ENCODE measurements around the gene MEGF11.
"Not testable (repeated sequence)": the region's sequence is repeated elsewhere in the genome, so short reads cannot be mapped to it uniquely, and the experiment has no call there.

The MEGF11 gene

DNA sequence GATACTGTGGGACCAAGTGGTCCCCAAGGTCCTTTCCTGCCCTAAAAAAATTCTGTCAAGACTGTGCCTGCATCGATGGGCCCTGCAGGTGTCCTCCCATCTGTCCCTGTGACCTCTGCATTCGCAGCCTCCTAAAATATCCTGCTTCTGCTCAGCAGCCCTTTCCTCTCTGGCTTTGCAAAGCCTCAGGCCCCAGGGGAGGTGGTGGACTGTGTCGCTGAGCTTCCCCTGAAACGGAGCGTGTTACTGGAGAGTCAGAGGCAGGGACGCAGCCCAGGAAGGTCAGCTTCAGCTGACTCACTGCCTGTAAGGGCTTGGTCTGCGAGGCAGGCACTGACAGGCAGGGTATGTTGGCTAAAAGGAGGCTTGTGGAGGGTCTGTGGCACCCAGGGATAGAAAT lies 274.2 kb downstream of the MEGF11 start:
- Histone ChIP-seq H3K9ac (ENCODE audit: low read depth, low read length) (no peak overlapping the region), H3K4me1 (ENCODE audit: control insufficient read depth, insufficient read depth, low read length) (no peaks in the 10 kb centered on the region), H3K4me3 (ENCODE audit: low read length) (no peak overlapping the region), H3K4me2 (ENCODE audit: low read length) (no peak overlapping the region), H3K36me3 (ENCODE audit: insufficient read depth, low read length) (no peaks in the 10 kb centered on the region), H3K9me3 (replicated peaks; ENCODE audit: low read length) (no peaks in the 10 kb centered on the region), H3K27me3 (ENCODE audit: control insufficient read depth, insufficient read depth, low read length) (peaks cover 52% of the 10 kb centered on the region)

DNA sequence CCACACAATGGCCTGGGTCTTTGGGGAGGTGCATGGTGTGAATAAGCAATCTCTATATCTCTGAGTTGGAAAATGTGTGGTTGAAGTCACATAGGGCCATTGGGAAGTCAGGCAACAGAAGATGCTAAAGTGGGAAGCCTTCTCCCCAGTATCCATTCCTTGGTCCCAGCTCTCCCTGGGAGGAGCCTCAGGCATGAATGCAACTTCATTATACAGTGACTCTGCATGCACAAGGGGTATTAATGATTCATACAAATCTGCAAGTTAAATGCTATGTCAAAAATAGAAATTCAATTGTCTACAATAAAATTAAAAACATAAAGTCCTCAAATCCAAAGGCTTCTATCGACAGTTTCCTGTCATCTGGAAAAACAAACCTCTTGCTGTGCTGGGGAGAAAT lies 275.4 kb downstream of the MEGF11 start:
- Histone ChIP-seq H3K27me3 (ENCODE audit: control insufficient read depth, insufficient read depth, low read length) (peaks cover 52% of the 10 kb centered on the region), H3K4me2 (ENCODE audit: low read length) (no peak overlapping the region)

DNA sequence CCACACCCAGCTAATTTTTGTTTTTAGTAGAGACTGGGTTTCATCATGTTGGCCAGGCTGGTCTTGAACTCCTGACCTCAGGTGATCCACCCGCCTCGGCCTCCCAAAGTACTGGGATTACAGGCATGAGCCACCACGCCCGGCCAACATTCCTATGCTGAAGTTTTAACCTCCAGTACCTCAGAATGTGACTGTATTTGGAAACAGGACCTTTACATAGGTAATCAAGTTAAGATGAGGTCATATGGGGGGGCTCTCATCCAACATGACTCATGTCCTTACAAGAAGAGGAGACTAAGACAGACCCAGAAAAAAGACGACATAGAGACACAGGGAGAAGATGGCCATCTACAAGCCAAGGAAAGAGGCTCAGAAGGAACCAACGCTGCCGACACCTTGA lies 277.4 kb downstream of the MEGF11 start:
- not testable (repeated sequence) for H3K4me1 ChIP-seq (ENCODE audit: control insufficient read depth, insufficient read depth, low read length); H3K9ac ChIP-seq (ENCODE audit: low read depth, low read length); H3K9me3 ChIP-seq (replicated peaks; ENCODE audit: low read length); H3K4me3 ChIP-seq (ENCODE audit: low read length); H3K36me3 ChIP-seq (ENCODE audit: insufficient read depth, low read length); H3K4me2 ChIP-seq (ENCODE audit: low read length)
- peaks cover 51% of the 10 kb centered on the region for H3K27me3 ChIP-seq (ENCODE audit: control insufficient read depth, insufficient read depth, low read length)

More for the DNA sequence above, 275.4 kb downstream of the MEGF11 start:
- Histone ChIP-seq H3K4me1 (ENCODE audit: control insufficient read depth, insufficient read depth, low read length) (no peaks in the 10 kb centered on the region), H3K4me3 (ENCODE audit: low read length) (no peak overlapping the region), H3K36me3 (ENCODE audit: insufficient read depth, low read length) (no peaks in the 10 kb centered on the region), H3K9ac (ENCODE audit: low read depth, low read length) (no peak overlapping the region), H3K9me3 (replicated peaks; ENCODE audit: low read length) (no peaks in the 10 kb centered on the region)

DNA sequence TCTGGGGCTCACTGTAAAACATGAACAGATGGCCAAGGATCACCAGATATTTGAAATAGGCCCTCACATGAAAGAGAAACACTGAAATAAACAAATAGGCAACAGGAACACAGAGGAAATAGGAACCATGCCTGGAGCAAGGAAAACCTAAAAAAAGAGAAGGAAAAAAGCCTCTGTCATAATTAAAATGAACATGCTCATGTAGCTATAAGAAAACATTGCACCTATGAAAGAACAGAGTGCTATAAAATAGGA lies 281.9 kb downstream of the MEGF11 start:
- Histone ChIP-seq H3K4me3 (ENCODE audit: low read length) (no peak overlapping the region), H3K4me2 (ENCODE audit: low read length) (no peak overlapping the region), H3K9ac (ENCODE audit: low read depth, low read length) (no peak overlapping the region), H3K36me3 (ENCODE audit: insufficient read depth, low read length) (no peaks in the 10 kb centered on the region), H3K4me1 (ENCODE audit: control insufficient read depth, insufficient read depth, low read length) (no peaks in the 10 kb centered on the region), H3K27me3 (ENCODE audit: control insufficient read depth, insufficient read depth, low read length) (peaks cover 71% of the 10 kb centered on the region), H3K9me3 (replicated peaks; ENCODE audit: low read length) (no peaks in the 10 kb centered on the region)

DNA sequence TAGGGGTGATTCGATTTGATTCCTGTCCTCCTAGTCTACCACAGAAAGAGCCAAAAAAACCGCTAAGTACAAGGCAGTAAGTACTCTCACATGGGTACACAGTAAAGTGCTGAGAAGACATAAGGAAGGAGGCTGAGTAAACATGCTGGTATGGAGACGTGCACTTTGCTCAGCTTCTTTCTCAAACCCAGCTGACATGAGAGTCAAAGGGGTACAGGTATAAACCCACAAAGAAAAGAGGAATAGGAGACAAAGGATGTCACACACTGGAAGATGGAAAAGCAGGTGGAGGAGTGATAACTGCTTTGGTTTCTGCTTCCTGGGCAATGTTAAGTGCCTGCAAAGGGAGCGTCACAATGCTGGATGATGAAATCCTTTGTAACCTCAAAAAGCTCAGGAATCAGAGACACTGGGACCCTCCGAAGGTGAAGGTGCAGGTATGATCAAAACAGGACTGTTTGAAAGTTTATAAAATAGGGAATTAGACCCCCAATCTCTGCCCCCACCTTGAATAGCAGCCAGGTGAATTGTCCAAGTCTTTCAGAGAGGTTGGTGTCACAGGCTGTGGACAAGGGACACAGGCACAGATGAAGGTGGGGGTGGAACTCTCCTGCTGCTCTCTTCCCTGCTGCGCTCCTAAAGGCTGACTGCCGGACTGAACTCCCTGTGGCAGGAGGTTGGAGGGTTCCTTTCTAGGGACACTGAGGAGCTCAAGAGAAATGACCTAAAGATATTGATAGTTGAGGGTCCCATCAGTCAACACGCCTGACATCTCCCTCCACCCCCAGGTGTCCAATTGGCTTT lies 282.4 kb downstream of the MEGF11 start:
- no peaks in the 10 kb centered on the region for H3K9me3 ChIP-seq (replicated peaks; ENCODE audit: low read length)
- H3K27me3 ChIP-seq (ENCODE audit: control insufficient read depth, insufficient read depth, low read length), result peaks cover 76% of the 10 kb centered on the region
- no peak overlapping the region for H3K4me2 ChIP-seq (ENCODE audit: low read length)
- H3K4me3 ChIP-seq (ENCODE audit: low read length), result no peak overlapping the region
- H3K4me1 ChIP-seq (ENCODE audit: control insufficient read depth, insufficient read depth, low read length), result no peaks in the 10 kb centered on the region
- H3K36me3 ChIP-seq (ENCODE audit: insufficient read depth, low read length), result no peaks in the 10 kb centered on the region
- H3K9ac ChIP-seq (ENCODE audit: low read depth, low read length), result no peak overlapping the region

DNA sequence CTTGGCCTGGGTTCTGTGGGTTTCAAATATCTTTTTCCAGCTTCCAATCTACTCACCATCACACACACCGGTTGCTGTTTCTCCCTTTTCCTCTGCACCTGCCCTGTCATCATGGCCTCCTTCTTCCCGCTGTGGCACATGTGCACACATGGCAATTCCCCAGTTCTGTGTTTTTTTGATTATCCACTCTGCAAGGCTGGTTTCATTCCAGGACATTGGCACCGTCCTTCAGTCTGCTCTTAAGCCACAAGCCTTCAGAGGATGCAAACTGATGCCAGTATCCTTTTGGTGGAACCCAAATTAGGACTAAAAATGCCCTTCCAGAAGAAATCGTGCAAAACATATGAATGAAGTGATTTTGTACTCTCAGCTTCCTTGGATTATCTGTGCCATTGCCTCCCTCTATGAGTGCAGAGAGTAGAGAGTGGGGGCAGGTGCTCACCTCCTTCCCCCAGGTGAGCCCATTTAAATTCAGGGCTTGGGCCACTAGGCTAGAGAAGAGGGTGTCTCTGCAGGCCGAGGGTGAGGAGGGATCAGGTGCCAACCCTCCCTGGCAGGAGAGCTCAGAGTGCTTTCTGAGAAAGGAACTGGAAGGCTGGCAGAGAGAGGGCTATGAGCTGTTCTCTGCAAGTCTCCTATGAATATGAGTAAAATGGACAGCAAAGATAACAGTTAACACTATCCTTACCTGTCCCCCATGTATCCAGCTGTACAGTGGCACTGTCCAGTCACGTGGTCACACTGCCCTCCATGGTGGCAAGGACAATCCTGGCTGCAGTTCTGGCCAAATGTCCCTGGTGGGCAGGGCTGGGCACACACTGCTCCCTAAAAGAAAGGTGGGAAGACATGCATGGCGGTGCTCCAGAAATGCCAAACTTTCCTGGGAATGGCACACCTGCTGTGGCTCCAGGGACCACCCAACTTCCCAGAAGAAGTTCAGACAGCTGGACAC lies 283.4 kb downstream of the MEGF11 start:
- H3K9me3 ChIP-seq (replicated peaks; ENCODE audit: low read length), result no peaks in the 10 kb centered on the region
- H3K4me1 ChIP-seq (ENCODE audit: control insufficient read depth, insufficient read depth, low read length), result no peaks in the 10 kb centered on the region
- peaks cover 73% of the 10 kb centered on the region for H3K27me3 ChIP-seq (ENCODE audit: control insufficient read depth, insufficient read depth, low read length)
- H3K4me3 ChIP-seq (ENCODE audit: low read length), result no peak overlapping the region
- H3K4me2 ChIP-seq (ENCODE audit: low read length), result no peak overlapping the region
- H3K9ac ChIP-seq (ENCODE audit: low read depth, low read length), result no peak overlapping the region
- H3K36me3 ChIP-seq (ENCODE audit: insufficient read depth, low read length), result no peaks in the 10 kb centered on the region

DNA sequence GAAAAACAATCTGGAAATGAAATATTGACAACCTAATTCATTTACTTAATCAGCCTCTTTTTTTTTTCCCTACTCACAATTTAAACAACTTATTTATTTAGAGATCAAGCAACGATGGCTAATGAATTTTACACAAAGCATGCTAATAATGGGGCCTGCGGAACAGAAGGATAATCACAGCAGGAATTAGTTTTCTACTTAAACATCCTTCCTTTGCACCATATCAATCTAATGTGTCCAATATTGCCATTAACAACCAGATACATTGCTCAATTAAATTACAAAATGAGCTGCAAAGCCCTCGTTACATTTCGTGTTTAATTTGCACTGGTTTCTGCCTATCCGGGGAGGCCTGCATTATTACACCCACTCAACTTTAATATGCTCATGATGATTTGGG lies 285.0 kb downstream of the MEGF11 start:
- Histone ChIP-seq H3K9ac (ENCODE audit: low read depth, low read length) (no peak overlapping the region), H3K27me3 (ENCODE audit: control insufficient read depth, insufficient read depth, low read length) (peaks cover 78% of the 10 kb centered on the region)

DNA sequence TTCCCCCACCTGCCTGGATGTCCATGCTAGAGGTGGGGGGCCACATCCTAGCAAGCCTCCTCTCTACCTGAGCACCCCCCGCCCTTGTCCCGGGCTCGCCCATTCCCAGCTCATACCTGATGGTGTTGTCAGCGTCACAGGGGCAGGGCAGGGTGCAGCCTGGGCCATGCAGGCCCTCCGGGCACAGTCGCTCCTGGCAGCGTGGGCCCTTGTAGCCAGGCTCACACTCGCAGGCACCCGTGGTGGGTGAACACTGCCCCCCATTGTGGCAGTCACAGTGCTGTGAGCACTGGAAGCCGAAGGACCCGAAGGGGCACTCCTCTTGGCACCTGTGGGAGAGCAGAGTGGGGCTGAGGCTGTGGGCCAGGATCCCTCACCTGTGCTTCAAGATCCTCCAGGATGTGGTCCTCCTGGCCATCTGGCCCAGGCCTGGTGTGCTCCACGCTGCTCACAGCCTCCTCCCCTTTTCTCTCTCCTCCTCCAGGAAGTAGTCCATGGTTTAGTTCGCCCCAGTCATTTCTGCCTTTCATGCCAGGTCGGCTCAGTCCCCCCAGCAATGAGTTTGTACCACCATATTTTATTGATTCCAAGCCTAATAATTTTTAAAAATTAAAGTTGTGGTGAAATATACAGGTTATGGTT lies 288.6 kb downstream of the MEGF11 start:
- H3K4me3 ChIP-seq (ENCODE audit: low read length), result no peak overlapping the region
- no peak overlapping the region for H3K4me2 ChIP-seq (ENCODE audit: low read length)
- H3K4me1 ChIP-seq (ENCODE audit: control insufficient read depth, insufficient read depth, low read length), result no peaks in the 10 kb centered on the region
- H3K9me3 ChIP-seq (replicated peaks; ENCODE audit: low read length), result no peaks in the 10 kb centered on the region
- H3K27me3 ChIP-seq (ENCODE audit: control insufficient read depth, insufficient read depth, low read length), result peaks cover 80% of the 10 kb centered on the region
- no peak overlapping the region for H3K9ac ChIP-seq (ENCODE audit: low read depth, low read length)
- no peaks in the 10 kb centered on the region for H3K36me3 ChIP-seq (ENCODE audit: insufficient read depth, low read length)

More for the DNA sequence above, 285.0 kb downstream of the MEGF11 start:
- Histone ChIP-seq H3K36me3 (ENCODE audit: insufficient read depth, low read length) (no peaks in the 10 kb centered on the region), H3K4me1 (ENCODE audit: control insufficient read depth, insufficient read depth, low read length) (no peaks in the 10 kb centered on the region), H3K4me3 (ENCODE audit: low read length) (no peak overlapping the region), H3K4me2 (ENCODE audit: low read length) (no peak overlapping the region), H3K9me3 (replicated peaks; ENCODE audit: low read length) (no peaks in the 10 kb centered on the region)

DNA sequence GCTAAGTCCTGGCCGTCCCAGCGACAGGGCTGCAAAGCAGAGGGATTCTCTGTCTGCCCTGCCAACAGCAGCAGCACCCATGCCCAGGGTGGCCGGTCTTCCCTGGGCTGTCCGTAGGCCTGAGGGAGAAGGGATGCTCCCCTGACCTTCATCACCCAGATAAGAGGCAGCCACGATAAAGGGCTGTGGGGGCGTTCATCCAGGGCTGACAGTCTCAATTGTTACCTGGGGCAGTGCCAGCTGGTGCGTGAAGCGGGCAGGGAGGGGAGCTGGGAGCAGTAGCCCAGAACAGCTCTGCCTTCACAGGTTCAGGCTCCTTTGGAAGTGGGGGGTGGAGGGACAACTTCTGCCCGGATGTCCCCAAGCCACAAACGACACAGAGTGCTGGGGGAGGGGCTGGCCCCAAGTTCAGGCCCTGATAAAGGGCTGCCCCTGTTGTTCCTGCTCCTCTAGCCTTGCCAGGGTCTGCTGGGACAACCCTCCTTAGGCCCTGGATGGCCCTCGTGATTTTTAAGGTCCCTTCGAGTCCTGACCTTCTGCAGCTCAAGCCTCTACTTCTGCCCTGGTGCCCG lies 289.6 kb downstream of the MEGF11 start:
- Histone ChIP-seq H3K27me3 (ENCODE audit: control insufficient read depth, insufficient read depth, low read length) (peaks cover 79% of the 10 kb centered on the region), H3K4me3 (ENCODE audit: low read length) (no peak overlapping the region), H3K9ac (ENCODE audit: low read depth, low read length) (no peak overlapping the region), H3K9me3 (replicated peaks; ENCODE audit: low read length) (no peaks in the 10 kb centered on the region), H3K4me1 (ENCODE audit: control insufficient read depth, insufficient read depth, low read length) (no peaks in the 10 kb centered on the region), H3K36me3 (ENCODE audit: insufficient read depth, low read length) (no peaks in the 10 kb centered on the region), H3K4me2 (ENCODE audit: low read length) (no peak overlapping the region)

DNA sequence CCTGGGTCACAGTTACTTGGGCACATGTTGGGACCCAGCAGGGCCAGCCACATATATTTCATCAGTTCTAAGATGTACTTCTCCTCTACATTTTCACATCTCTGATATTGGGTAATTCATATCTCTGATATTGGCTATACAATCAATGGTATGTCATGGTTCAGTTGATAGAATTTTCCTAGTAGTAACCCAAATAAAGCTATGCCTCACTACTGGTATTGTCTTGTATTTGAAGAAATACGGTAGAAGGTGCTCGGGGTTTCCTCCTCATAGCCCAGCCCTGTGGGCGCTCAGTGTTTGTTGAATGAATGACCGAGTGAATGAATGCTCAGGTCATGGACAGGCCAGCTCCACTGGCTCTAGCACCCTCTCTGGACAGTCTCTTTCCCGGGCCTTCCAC lies 290.2 kb downstream of the MEGF11 start:
- no peaks in the 10 kb centered on the region for H3K4me1 ChIP-seq (ENCODE audit: control insufficient read depth, insufficient read depth, low read length)
- H3K9me3 ChIP-seq (replicated peaks; ENCODE audit: low read length), result no peaks in the 10 kb centered on the region
- no peak overlapping the region for H3K4me2 ChIP-seq (ENCODE audit: low read length)
- H3K27me3 ChIP-seq (ENCODE audit: control insufficient read depth, insufficient read depth, low read length), result peaks cover 79% of the 10 kb centered on the region
- H3K9ac ChIP-seq (ENCODE audit: low read depth, low read length), result no peak overlapping the region
- no peaks in the 10 kb centered on the region for H3K36me3 ChIP-seq (ENCODE audit: insufficient read depth, low read length)
- no peak overlapping the region for H3K4me3 ChIP-seq (ENCODE audit: low read length)

DNA sequence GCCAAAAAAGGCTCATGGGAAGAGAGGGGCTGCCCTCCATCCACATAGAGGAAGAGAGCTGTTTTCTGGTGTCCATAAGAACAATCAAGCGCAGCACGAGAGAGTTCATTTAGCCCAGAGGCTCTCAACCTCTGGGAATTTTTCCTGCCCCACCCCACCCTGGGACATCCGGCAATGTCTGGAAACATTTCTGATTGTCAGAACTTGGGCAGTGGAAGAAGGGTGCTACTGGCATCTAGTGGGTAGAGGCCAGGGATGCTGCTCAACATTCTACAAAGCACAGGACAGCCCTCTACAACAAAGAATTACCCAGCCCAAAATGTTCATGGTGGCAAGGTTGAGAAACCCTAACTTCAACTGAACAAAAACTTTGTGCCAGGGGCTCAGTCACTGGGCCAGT lies 291.4 kb downstream of the MEGF11 start:
- Histone ChIP-seq H3K36me3 (ENCODE audit: insufficient read depth, low read length) (no peaks in the 10 kb centered on the region), H3K4me1 (ENCODE audit: control insufficient read depth, insufficient read depth, low read length) (no peaks in the 10 kb centered on the region), H3K4me2 (ENCODE audit: low read length) (no peak overlapping the region), H3K9ac (ENCODE audit: low read depth, low read length) (no peak overlapping the region), H3K9me3 (replicated peaks; ENCODE audit: low read length) (no peaks in the 10 kb centered on the region), H3K4me3 (ENCODE audit: low read length) (no peak overlapping the region), H3K27me3 (ENCODE audit: control insufficient read depth, insufficient read depth, low read length) (peaks cover 74% of the 10 kb centered on the region)
